KMS-11 (cell line): Measurements from ENCODE around the gene MYO5C.
"Not testable (repeated sequence)": the region's sequence is repeated elsewhere in the genome, so short reads cannot be mapped to it uniquely, and the experiment has no call there.

Experiments used
- H2AFZ ChIP-seq: fragments of 200-600 bp; sonication (generic); 2 replicates; pipeline ENCODE4 v1.6.1; 2016; ENCODE audit warnings: antibody characterized with exemption, mixed run types, low read depth
- H3K27ac ChIP-seq: fragments of 200-600 bp; sonication (generic); 2 replicates; pipeline ENCODE4 v1.6.1; 2016; ENCODE audit warnings: mild to moderate bottlenecking, mixed run types
- H3K27me3 ChIP-seq: fragments of 200-600 bp; sonication (generic); 2 replicates; pipeline ENCODE4 v1.6.1; 2017; ENCODE audit warnings: mild to moderate bottlenecking, low read depth, mixed run types, moderate library complexity; ENCODE audit not compliant: insufficient read depth
- H3K36me3 ChIP-seq: fragments of 200-600 bp; sonication (generic); 2 replicates; pipeline ENCODE4 v1.6.1; 2017; ENCODE audit warnings: mild to moderate bottlenecking, mixed run types; ENCODE audit not compliant: insufficient read depth
- H3K4me1 ChIP-seq: fragments of 200-600 bp; sonication (generic); 2 replicates; pipeline ENCODE4 v1.6.1; 2016; ENCODE audit warnings: mild to moderate bottlenecking, low read depth, mixed run types; ENCODE audit not compliant: poor library complexity, severe bottlenecking
- H3K4me2 ChIP-seq: fragments of 200-600 bp; sonication (generic); 2 replicates; pipeline ENCODE4 v1.7.0; 2016; ENCODE audit warnings: mild to moderate bottlenecking, mixed run types
- H3K4me3 ChIP-seq: fragments of 200-600 bp; sonication (generic); IDR thresholded peaks from 2 replicates; pipeline ENCODE4 v1.6.1; 2017; ENCODE audit warnings: low read depth, low read length, mixed read lengths; ENCODE audit not compliant: insufficient read depth
- H3K79me2 ChIP-seq: fragments of 200-600 bp; sonication (generic); 2 replicates; pipeline ENCODE4 v1.6.1; 2016; ENCODE audit warnings: low read depth, mixed run types; ENCODE audit not compliant: insufficient read depth
- H3K9ac ChIP-seq: fragments of 200-600 bp; sonication (generic); 2 replicates; pipeline ENCODE4 v1.6.1; 2016; ENCODE audit warnings: mild to moderate bottlenecking, mixed run types
- H4K20me1 ChIP-seq: fragments of 200-600 bp; sonication (generic); 2 replicates; pipeline ENCODE4 v1.6.1; 2016; ENCODE audit warnings: mild to moderate bottlenecking, mixed run types; ENCODE audit not compliant: insufficient read depth
- CTCF ChIP-seq: fragments of 200-600 bp; sonication (generic); conservative IDR thresholded peaks from 2 replicates; pipeline ENCODE4 v1.6.1; 2017; ENCODE audit warnings: low read depth, mild to moderate bottlenecking, antibody characterized with exemption, low read length, moderate library complexity, mixed read lengths

The MYO5C gene

GRCh38 chr15:52241489-52241888 lies 54.1 kb downstream of the MYO5C start:
- no peak overlapping the region for H3K4me3 ChIP-seq
- no peak overlapping the region for H3K27ac ChIP-seq
- no peak overlapping the region for H2AFZ ChIP-seq
- no peaks in the 10 kb centered on the region for H3K36me3 ChIP-seq
- H3K9ac ChIP-seq: no peak overlapping the region
- H3K4me2 ChIP-seq: no peak overlapping the region
- H3K79me2 ChIP-seq: no peaks in the 10 kb centered on the region
- H4K20me1 ChIP-seq: no peaks in the 10 kb centered on the region
- H3K4me1 ChIP-seq: no peaks in the 10 kb centered on the region
- no peak for TF ChIP-seq CTCF
- no peaks in the 10 kb centered on the region for H3K27me3 ChIP-seq

- Histone ChIP-seq H4K20me1 (no peaks in the 10 kb centered on the region), H3K27me3 (no peaks in the 10 kb centered on the region), H3K9ac (no peak overlapping the region), H3K27ac (no peak overlapping the region), H3K4me2 (no peak overlapping the region), H3K79me2 (no peaks in the 10 kb centered on the region), H3K4me1 (no peaks in the 10 kb centered on the region), H2AFZ (no peak overlapping the region), H3K36me3 (no peaks in the 10 kb centered on the region), H3K4me3 (no peak overlapping the region)
- TF ChIP-seq CTCF: no peak
Observed at GRCh38 chr15:52240166-52240565, 55.4 kb downstream of the MYO5C start.

GRCh38 chr15:52238989-52239525 lies 56.5 kb downstream of the MYO5C start:
- H3K27me3 ChIP-seq, H3K4me1 ChIP-seq, H3K9ac ChIP-seq, H3K4me3 ChIP-seq, H4K20me1 ChIP-seq, H3K4me2 ChIP-seq, H2AFZ ChIP-seq, H3K27ac ChIP-seq, H3K79me2 ChIP-seq, H3K36me3 ChIP-seq: not testable (repeated sequence)

GRCh38 chr15:52238149-52238548 lies 57.5 kb downstream of the MYO5C start:
- Histone ChIP-seq H2AFZ (no peak overlapping the region), H4K20me1 (no peaks in the 10 kb centered on the region), H3K4me2 (no peak overlapping the region), H3K27ac (no peak overlapping the region), H3K36me3 (no peaks in the 10 kb centered on the region), H3K4me3 (no peak overlapping the region), H3K79me2 (no peaks in the 10 kb centered on the region), H3K27me3 (no peaks in the 10 kb centered on the region), H3K9ac (no peak overlapping the region), H3K4me1 (no peaks in the 10 kb centered on the region)
- TF ChIP-seq CTCF: no peak

GRCh38 chr15:52236013-52236412 lies 59.6 kb downstream of the MYO5C start:
- Histone ChIP-seq H4K20me1 (no peaks in the 10 kb centered on the region), H3K4me2 (no peak overlapping the region), H3K4me1 (no peaks in the 10 kb centered on the region), H3K9ac (no peak overlapping the region), H3K27me3 (no peaks in the 10 kb centered on the region), H3K36me3 (no peaks in the 10 kb centered on the region), H2AFZ (no peak overlapping the region), H3K4me3 (no peak overlapping the region), H3K27ac (no peak overlapping the region), H3K79me2 (no peaks in the 10 kb centered on the region)
- no peak for TF ChIP-seq CTCF
